Activated naive CD4-positive, alpha-beta T cell treated with anti-CD3 and anti-CD28 coated beads for 36 hours (primary cell): ENCODE data around the gene CRYBG3. TPM values are rescaled to one million over a fixed set of nuclear protein-coding genes. Genes with fewer than 3 reads are reported as not detected.
"Not testable (repeated sequence)": the region's sequence is repeated elsewhere in the genome, so short reads cannot be mapped to it uniquely, and the experiment has no call there.

ENCODE experiments used
- CTCF ChIA-PET: fragments of 350-600 bp; sonication (Branson Sonifier 250); formaldehyde crosslinking; loops from one replicate; lab custom pipeline; 2021; ENCODE audit warnings: antibody characterized with exemption; lab: Charles Lee
- DNase-seq: peaks from one replicate; pipeline ENCODE4 v3.0.0-alpha.2; 2020
- H3K27ac Mint-ChIP-seq: one replicate; pipeline ENCODE4 v1.8.0; 2021; ENCODE audit warnings: mild to moderate bottlenecking, mixed read lengths
- H3K27me3 Mint-ChIP-seq: one replicate; pipeline ENCODE4 v1.8.0; 2021; ENCODE audit warnings: low read depth, mixed read lengths
- H3K36me3 Mint-ChIP-seq: one replicate; pipeline ENCODE4 v1.8.0; 2021; ENCODE audit warnings: low read depth, mixed read lengths
- H3K4me1 Mint-ChIP-seq: one replicate; pipeline ENCODE4 v1.8.0; 2021; ENCODE audit warnings: low read depth, mixed read lengths
- H3K4me3 Mint-ChIP-seq: one replicate; pipeline ENCODE4 v1.8.0; 2021; ENCODE audit warnings: mild to moderate bottlenecking, moderate library complexity, mixed read lengths
- H3K9me3 Mint-ChIP-seq: one replicate; pipeline ENCODE4 v1.8.0; 2021; ENCODE audit warnings: mixed read lengths
- intact Hi-C: fragments of 100-400 bp; cut with micrococcal nuclease; formaldehyde crosslinking; loops from one replicate; pipeline ENCODE4 v1.15.1; 2023
- total RNA-seq, 2 experiments: library from RNA; stranded (reverse); gene quantifications; one replicate each; pipeline ENCODE4 v1.2.3, GENCODE V29; 2021

Gene CRYBG3
- total RNA-seq, 2 experiments from 2014 or later, result 1.3 to 1.7 TPM

DNA sequence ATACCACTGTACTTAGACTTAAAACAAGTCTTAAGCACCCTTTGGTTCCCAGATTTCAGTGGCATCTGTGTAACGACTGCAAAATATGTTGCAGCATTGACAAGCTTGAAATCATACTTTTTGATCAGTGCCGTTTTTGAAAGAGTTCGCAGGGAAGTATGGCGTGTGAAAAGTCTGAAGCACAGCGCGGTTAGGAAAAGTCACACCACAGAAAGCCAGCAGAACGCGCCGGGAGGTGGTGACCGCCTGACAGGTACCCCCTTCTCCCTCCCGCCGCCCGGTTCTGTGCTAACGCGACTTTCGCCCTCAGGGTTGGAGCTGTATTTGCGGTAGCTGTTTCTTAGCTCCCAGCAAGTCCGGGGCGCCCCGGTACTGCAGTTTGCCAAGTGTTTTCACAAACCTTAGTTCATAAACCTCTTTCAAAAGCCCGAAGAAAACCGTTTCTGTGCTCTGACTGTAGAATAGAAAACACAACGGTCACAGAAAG, 481 bp upstream of the CRYBG3 start:
- Mint-ChIP-seq H3K36me3 (no peaks in the 10 kb centered on the region), H3K27ac (peak overlapping the region; percentile 27), H3K4me1 (peaks cover 14% of the 10 kb centered on the region), H3K27me3 (peaks cover 16% of the 10 kb centered on the region), H3K4me3 (peak overlapping the region; percentile 95), H3K9me3 (no peaks in the 10 kb centered on the region)
- intact Hi-C loops, result loop anchor here (1.0 kb wide), 3 partner anchors 51 to 151 kb away; partner anchors contain the start of genes ARL6 and RIOX2
- DNase-seq, result peak; percentile 46
- CTCF ChIA-PET, result interaction anchor here (0.8 to 2.0 kb wide), 7 partner anchors 31 to 217 kb away, joined by 3 to 6 read pairs (median 3); no protein-coding TSS in a partner anchor

DNA sequence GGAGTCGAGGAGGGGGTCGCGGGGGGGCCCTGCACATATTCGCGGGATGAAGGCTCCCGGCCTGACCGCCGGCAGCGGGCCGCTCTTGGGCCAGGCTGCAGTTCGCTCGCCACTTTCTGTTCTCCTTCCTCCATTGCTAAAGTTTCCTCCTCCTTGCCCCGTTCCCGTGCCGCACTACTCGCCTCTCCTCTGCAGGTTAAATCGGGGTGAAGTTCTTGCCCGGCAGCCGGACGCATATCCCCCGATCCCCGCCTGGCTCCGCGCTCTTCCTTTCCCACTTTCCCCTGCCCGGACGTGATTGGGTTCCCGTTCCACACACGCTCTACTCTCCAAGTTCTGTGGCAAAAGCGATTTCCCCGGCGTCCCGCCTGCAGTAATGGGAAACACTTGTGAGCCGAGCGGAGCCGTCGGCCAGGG, 556 bp downstream of the CRYBG3 start:
- Mint-ChIP-seq H3K4me1 (peaks cover 14% of the 10 kb centered on the region), H3K36me3 (no peaks in the 10 kb centered on the region), H3K4me3 (peak overlapping the region; percentile 95), H3K27ac (no peak overlapping the region), H3K9me3 (no peaks in the 10 kb centered on the region), H3K27me3 (peaks cover 16% of the 10 kb centered on the region)
- intact Hi-C loops, result loop anchor here (2.0 kb wide), 1 partner anchor 30 kb away; no protein-coding TSS in a partner anchor
- DNase-seq, result peak; percentile 19
- CTCF ChIA-PET, result no interaction called here

DNA sequence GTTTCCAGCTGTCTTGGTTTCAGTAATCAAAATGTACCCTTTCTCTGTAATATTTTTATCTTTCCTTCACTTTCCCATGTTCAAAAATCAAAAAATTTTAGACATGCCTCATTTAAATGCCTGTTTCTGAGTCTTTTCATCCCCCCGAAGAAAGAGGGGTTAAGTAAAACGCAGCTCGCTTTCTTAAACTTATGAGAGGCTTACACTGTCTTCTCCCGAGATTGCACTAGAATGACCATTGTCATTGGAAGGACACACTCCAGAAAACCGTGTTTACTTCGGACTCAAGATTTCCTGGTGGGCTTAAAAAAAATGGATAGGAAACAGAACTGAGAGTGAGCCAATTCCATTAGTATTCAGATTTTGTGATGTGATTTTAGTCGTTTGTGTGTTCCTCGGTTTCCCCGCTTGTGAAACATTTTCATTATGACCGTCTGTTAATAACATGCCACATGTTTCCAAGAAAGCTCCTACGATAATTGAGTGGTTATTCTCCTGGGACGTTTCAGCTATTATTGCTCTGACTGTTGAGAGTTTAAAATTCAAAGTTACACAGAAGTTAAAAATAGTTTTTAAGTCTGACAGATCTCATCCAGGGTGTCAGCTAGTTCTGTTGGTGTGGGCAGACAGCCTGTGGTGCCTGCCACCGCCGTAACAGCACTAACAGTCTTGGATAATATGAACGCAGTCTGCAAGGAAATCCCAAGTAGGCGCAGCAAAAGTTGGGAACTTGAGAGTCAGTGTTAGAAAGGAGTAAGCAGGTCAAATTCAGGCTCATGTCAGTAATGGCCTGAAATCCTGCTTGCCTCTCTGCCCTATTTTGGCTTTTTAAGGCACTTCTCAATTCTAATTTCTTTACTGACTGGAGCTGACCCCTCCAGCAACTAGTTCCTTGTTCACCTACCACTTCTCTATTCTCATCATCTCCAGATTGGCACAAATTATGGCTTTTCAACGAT, 1.5 kb downstream of the CRYBG3 start:
- CTCF ChIA-PET, result no interaction called here
- intact Hi-C loops, result loop anchor here (2.0 kb wide), 1 partner anchor 31 kb away; no protein-coding TSS in a partner anchor
- Mint-ChIP-seq H3K36me3 (no peaks in the 10 kb centered on the region), H3K9me3 (no peaks in the 10 kb centered on the region), H3K27ac (no peak overlapping the region), H3K27me3 (peaks cover 15% of the 10 kb centered on the region), H3K4me1 (peaks cover 14% of the 10 kb centered on the region), H3K4me3 (peak overlapping the region; percentile 95)
- DNase-seq, result no peak

DNA sequence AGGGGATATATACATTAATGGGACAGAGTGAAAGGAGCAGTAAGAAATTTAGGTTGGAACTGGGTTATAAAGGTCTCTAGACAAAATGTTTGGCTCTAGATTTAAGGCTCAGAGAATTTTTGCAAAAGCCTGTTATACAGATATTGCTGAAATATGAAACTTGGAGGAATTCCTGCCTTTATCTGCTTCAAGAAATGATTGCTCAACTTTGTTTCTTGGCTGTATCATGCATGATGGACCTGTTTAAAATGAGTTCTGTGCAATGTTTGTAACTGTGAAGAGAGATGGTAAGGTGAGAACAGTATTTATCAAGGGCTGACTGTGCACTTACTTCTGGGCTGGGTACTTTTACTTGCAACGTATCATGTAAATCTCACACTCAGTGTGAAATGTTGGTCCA, 3.3 kb downstream of the CRYBG3 start:
- CTCF ChIA-PET, result no interaction called here
- no peaks in the 10 kb centered on the region for H3K9me3 Mint-ChIP-seq
- peaks cover 15% of the 10 kb centered on the region for H3K27me3 Mint-ChIP-seq
- no peak overlapping the region for H3K27ac Mint-ChIP-seq
- no peak overlapping the region for H3K4me3 Mint-ChIP-seq
- H3K4me1 Mint-ChIP-seq, result peaks cover 14% of the 10 kb centered on the region
- H3K36me3 Mint-ChIP-seq, result no peaks in the 10 kb centered on the region
- intact Hi-C loops, result no loop called here
- no peak for DNase-seq

DNA sequence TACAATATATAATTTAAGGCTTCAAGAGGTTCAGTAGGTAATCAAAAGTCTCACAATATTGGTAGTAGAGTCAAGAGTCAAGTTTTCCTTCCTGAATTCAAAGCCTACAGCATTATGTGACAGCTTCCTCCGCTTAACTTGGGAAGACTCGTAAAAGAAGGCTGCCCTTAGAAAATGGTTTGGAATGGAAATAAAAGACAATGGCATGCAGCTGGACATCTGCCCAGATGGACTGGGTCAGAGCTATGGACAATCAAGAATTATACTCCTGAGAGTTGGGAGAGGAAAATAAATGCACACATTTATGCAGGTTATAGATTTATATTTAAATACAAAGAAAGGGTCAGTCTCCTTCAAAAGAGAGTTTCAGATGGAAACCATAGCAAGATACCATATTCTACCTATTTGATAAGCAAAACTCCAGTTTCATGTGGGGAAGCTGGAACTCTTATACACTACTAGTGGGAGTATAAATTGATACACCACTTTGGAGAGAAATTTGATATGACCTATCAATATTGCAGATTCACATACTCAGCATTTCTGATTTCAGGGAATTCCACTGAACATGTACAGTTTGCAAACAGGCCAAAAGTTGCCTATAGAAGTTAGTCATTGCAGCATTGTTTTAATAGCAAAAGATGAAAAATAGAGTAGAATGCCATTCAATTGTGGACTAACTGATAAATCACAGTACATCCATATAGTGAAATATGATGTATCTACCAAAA, 6.1 kb downstream of the CRYBG3 start:
- peaks cover 5% of the 10 kb centered on the region for H3K4me1 Mint-ChIP-seq
- DNase-seq, result no peak
- intact Hi-C loops, result no loop called here
- H3K9me3 Mint-ChIP-seq, result no peaks in the 10 kb centered on the region
- peaks cover 7% of the 10 kb centered on the region for H3K27me3 Mint-ChIP-seq
- H3K36me3 Mint-ChIP-seq, result no peaks in the 10 kb centered on the region
- CTCF ChIA-PET, result interaction anchor here (0.5 kb wide), 1 partner anchor 148 kb away, joined by 3 read pairs; no protein-coding TSS in a partner anchor
- no peak overlapping the region for H3K27ac Mint-ChIP-seq
- no peak overlapping the region for H3K4me3 Mint-ChIP-seq

DNA sequence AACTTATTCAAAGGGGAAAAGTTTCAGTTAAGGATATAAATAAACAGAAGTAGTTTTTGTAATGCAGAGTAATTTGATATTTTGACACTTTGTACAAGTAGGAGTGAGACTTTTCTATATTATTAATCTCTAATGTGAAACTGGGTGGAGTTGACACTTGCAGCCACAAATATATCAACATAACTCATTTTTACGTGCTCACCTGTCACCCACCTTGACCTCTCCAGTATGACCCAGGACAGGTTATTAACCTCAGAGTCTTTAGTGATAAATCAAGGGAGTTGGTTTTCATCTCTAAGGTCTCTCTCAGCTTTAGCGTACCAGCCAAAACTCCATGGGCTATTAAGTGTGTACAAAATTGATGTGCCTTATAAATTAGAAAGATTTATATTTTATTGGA, 7.4 kb downstream of the CRYBG3 start:
- Mint-ChIP-seq H3K4me3 (no peak overlapping the region), H3K27ac (no peak overlapping the region), H3K36me3 (no peaks in the 10 kb centered on the region), H3K27me3 (no peaks in the 10 kb centered on the region), H3K4me1 (no peaks in the 10 kb centered on the region), H3K9me3 (no peaks in the 10 kb centered on the region)
- CTCF ChIA-PET, result interaction anchor here (0.6 kb wide), 1 partner anchor 1052 kb away, joined by 3 read pairs; no protein-coding TSS in a partner anchor
- intact Hi-C loops, result no loop called here
- DNase-seq, result no peak

DNA sequence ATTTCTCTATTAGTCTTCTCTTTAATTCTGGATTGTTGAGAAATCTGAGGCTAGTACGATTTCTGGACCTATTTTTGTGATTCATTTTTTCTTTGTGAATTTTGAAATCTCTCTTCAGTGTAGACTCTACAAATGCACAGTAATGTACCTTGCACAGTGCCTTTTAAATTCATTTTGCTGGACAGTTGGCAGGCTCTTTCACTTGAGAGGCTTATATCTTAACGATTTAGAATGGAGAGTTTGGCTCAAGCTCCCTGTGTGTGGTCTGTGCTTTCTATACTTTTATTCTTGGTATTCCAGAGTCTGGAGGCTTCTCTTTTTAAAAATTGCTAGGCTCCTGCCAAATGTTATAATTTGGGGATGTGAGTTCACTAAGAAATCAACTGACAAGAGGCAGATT, 8.8 kb downstream of the CRYBG3 start:
- Mint-ChIP-seq H3K4me1 (no peaks in the 10 kb centered on the region), H3K9me3 (no peaks in the 10 kb centered on the region), H3K27ac (no peak overlapping the region), H3K36me3 (no peaks in the 10 kb centered on the region), H3K4me3 (no peak overlapping the region), H3K27me3 (no peaks in the 10 kb centered on the region)
- CTCF ChIA-PET, result no interaction called here
- intact Hi-C loops, result no loop called here
- DNase-seq, result no peak

DNA sequence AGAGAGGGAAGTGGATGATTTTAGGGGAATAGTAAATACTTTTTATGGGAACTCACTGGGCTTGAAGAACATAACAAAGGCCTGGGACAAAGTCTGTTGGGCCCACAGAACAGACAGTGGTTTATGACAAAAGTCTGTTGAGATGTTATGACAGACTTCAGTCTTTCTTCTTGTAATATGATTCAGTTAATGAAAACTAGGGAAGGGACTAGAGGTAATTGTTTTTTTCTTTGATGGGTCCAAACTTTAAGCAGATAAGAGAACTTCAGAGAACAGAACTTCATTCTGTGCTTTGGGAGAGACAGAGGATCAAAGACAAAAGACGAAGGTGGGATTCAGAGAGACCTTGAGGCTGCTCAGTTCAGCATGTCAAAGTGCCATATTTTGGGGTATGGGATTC, 9.3 kb downstream of the CRYBG3 start:
- no peak for DNase-seq
- H3K4me1 Mint-ChIP-seq, result no peaks in the 10 kb centered on the region
- intact Hi-C loops, result no loop called here
- H3K4me3 Mint-ChIP-seq, result no peak overlapping the region
- no peak overlapping the region for H3K27ac Mint-ChIP-seq
- no peaks in the 10 kb centered on the region for H3K36me3 Mint-ChIP-seq
- CTCF ChIA-PET, result no interaction called here
- H3K9me3 Mint-ChIP-seq, result no peaks in the 10 kb centered on the region
- H3K27me3 Mint-ChIP-seq, result no peaks in the 10 kb centered on the region

DNA sequence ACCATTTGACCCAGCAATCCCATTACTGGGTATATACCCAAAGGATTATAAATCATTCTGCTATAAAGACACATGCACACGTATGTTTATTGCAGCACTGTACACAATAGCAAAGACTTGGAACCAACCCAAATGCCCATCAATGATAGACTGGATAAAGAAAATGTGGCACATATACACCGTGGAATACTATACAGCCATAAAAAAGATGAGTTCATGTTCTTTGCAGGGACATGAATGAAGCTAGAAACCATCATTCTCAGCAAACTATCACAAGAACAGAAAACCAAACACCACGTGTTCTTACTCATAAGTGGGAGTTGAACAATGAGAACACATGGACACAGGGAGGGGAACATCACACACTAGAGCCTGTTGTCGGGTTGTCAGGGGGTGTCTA, 11.4 kb downstream of the CRYBG3 start:
- intact Hi-C loops, CTCF ChIA-PET, H3K27ac Mint-ChIP-seq, H3K4me3 Mint-ChIP-seq, H3K9me3 Mint-ChIP-seq, DNase-seq, H3K4me1 Mint-ChIP-seq, H3K36me3 Mint-ChIP-seq, H3K27me3 Mint-ChIP-seq: not testable (repeated sequence)

DNA sequence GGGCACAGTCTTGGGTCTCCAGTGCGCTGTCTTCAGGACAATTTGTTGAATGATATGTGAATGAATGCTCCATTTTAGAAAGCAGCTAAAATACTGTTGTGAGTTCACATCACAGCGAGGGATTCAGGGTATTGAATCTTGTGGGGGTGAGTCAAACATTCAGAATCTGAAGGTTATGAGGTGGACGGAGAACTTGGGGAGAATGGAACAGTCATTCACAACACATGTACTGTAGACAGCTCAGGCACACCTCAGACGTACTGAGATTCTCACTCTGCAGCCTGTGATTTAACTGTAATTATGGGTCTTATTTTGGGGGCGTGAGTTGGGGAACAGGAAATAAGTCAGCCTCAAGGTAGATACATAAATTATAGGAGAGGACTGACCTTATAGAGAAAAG, 13.9 kb downstream of the CRYBG3 start:
- no peak overlapping the region for H3K4me3 Mint-ChIP-seq
- intact Hi-C loops, result no loop called here

DNA sequence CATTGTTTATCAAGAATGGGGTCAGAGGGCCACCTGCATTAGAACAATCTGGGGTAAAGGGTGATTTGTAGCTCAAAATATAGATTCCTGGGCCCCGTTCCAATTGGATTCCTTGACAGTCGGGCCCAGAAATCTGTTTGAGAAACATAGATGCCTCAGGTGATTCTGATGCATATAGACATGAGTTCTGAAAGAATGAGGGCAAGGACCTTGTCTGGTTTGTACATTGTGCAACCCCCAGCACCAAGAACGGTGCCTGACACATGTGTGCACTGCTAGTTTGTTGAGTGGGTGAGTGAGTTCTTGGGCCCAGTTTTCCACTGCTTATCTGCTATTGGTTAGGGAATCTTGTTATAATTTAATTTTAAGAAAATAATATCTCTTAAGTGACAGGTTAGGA, 16.6 kb downstream of the CRYBG3 start:
- intact Hi-C loops, result no loop called here
- Mint-ChIP-seq H3K36me3 (no peaks in the 10 kb centered on the region), H3K9me3 (no peaks in the 10 kb centered on the region), H3K4me1 (no peaks in the 10 kb centered on the region), H3K27me3 (no peaks in the 10 kb centered on the region), H3K4me3 (no peak overlapping the region), H3K27ac (no peak overlapping the region)
- CTCF ChIA-PET, result interaction anchor here (0.9 to 1.0 kb wide), 2 partner anchors 117 to 184 kb away, joined by 3 to 5 read pairs; no protein-coding TSS in a partner anchor
- DNase-seq, result no peak

More for the DNA sequence above, 13.9 kb downstream of the CRYBG3 start:
- CTCF ChIA-PET, result no interaction called here
- Mint-ChIP-seq H3K36me3 (no peaks in the 10 kb centered on the region), H3K9me3 (no peaks in the 10 kb centered on the region), H3K27ac (no peak overlapping the region), H3K27me3 (no peaks in the 10 kb centered on the region), H3K4me1 (no peaks in the 10 kb centered on the region)
- DNase-seq, result no peak

DNA sequence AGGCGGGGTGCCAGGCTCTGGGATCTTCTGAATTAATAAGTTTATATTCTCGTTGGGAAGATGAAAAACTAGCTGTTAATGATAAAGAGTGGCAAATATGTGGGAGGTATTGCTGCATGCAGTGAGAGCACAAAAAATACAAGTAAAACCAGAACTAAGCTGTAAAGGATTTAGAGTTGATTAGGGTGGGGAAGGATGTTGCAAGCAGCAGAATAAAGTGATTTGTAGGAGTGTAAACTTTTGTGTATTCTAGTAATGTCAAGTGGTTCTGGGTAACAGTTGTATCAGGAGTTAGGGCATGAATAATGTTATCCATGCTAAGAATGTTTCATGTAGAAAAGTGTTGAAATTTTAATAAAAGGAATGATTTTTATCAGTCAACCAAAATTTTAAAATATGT, 18.1 kb downstream of the CRYBG3 start:
- intact Hi-C loops, result no loop called here
- no peak overlapping the region for H3K4me3 Mint-ChIP-seq
- H3K27me3 Mint-ChIP-seq, result no peaks in the 10 kb centered on the region
- H3K4me1 Mint-ChIP-seq, result no peaks in the 10 kb centered on the region
- H3K9me3 Mint-ChIP-seq, result no peaks in the 10 kb centered on the region
- CTCF ChIA-PET, result no interaction called here
- no peak overlapping the region for H3K27ac Mint-ChIP-seq
- no peak for DNase-seq
- peaks cover 2% of the 10 kb centered on the region for H3K36me3 Mint-ChIP-seq
